ENCODE measurements around the gene TMC3.

The TMC3 gene

GRCh38 chr15:81297603-81298575 lies 76.1 kb downstream of the TMC3 start:
- no peak for DNase-seq (ENCODE audit: low read depth in 2 of 2)

GRCh38 chr15:81297147-81297572 lies 76.9 kb downstream of the TMC3 start:
- no peak for DNase-seq (ENCODE audit: low read depth in 2 of 2)

GRCh38 chr15:81296673-81297072 lies 77.3 kb downstream of the TMC3 start:
- peak in 1 of 2 donors; percentile 37 for DNase-seq (ENCODE audit: low read depth in 2 of 2)

GRCh38 chr15:81296186-81296585 lies 77.8 kb downstream of the TMC3 start:
- DNase-seq (ENCODE audit: low read depth in 2 of 2), result no peak

- no peak for DNase-seq (ENCODE audit: low read depth in 2 of 2)
Measured at GRCh38 chr15:81295486-81296121, 78.4 kb downstream of the TMC3 start.

GRCh38 chr15:81294516-81294880 lies 79.5 kb downstream of the TMC3 start:
- no peak for DNase-seq (ENCODE audit: low read depth in 2 of 2)

- peak; percentile 62 to 69 for DNase-seq (ENCODE audit: low read depth in 2 of 2)
Measured at GRCh38 chr15:81293728-81294515, 80.1 kb downstream of the TMC3 start.

- DNase-seq (ENCODE audit: low read depth in 2 of 2), result peak in 1 of 2 donors; percentile 18
Measured at GRCh38 chr15:81292523-81293001, 81.5 kb downstream of the TMC3 start.

- DNase-seq (ENCODE audit: low read depth in 2 of 2), result no peak
Measured at GRCh38 chr15:81291916-81292522, 82.0 kb downstream of the TMC3 start.

- DNase-seq (ENCODE audit: low read depth in 2 of 2), result no peak
Measured at GRCh38 chr15:81289910-81290309, 84.1 kb downstream of the TMC3 start.

GRCh38 chr15:81288616-81289015 lies 85.4 kb downstream of the TMC3 start:
- no peak for DNase-seq (ENCODE audit: low read depth in 2 of 2)

- no peak for DNase-seq (ENCODE audit: low read depth in 2 of 2)
Measured at GRCh38 chr15:81288040-81288439, 86.0 kb downstream of the TMC3 start.

GRCh38 chr15:81286621-81287121 lies 87.3 kb downstream of the TMC3 start:
- peak in 1 of 2 donors; percentile 25 for DNase-seq (ENCODE audit: low read depth in 2 of 2)

- no peak for DNase-seq (ENCODE audit: low read depth in 2 of 2)
Measured at GRCh38 chr15:81285461-81285860, 88.6 kb downstream of the TMC3 start.

GRCh38 chr15:81284256-81285031 lies 89.6 kb downstream of the TMC3 start:
- DNase-seq (ENCODE audit: low read depth in 2 of 2), result no peak

GRCh38 chr15:81282911-81283310 lies 91.1 kb downstream of the TMC3 start:
- no peak for DNase-seq (ENCODE audit: low read depth in 2 of 2)

GRCh38 chr15:81282606-81282895 lies 91.5 kb downstream of the TMC3 start:
- DNase-seq (ENCODE audit: low read depth in 2 of 2), result no peak

- DNase-seq (ENCODE audit: low read depth in 2 of 2), result no peak
Measured at GRCh38 chr15:81281766-81282605, 92.0 kb downstream of the TMC3 start.

- no peak for DNase-seq (ENCODE audit: low read depth in 2 of 2)
Measured at GRCh38 chr15:81281456-81281735, 92.6 kb downstream of the TMC3 start.

Data from stimulated activated CD4-positive, alpha-beta T cell treated with anti-CD3 and anti-CD28 coated beads, Interleukin-1b, Interleukin-23, amount 100 ng/mL, for 4 hours (primary cell).